HEK293T (cell line): ENCODE results near the gene PTGES3.

Source experiments
- CTCF ChIA-PET: fragments of 350-600 bp; formaldehyde crosslinking; extraction: SDS; loops from one replicate; lab custom pipeline; 2021; ENCODE audit warnings: antibody characterized with exemption, inconsistent platforms; lab: Yijun Ruan, JAX
- POLR2A ChIA-PET: fragments of 350-600 bp; formaldehyde crosslinking; extraction: SDS; loops from one replicate; lab custom pipeline; 2020; ENCODE audit warnings: antibody characterized with exemption, inconsistent platforms; lab: Yijun Ruan, JAX
- DNase-seq: peaks from one replicate; pipeline ENCODE4 v3.0.0; 2012; ENCODE audit warnings: mixed read lengths; ENCODE audit errors: extremely low spot score
- ARNT ChIP-seq: fragments of 450-650 bp; IDR thresholded peaks from 2 replicates; pipeline ENCODE4 v1.6.1; 2017; ENCODE audit warnings: mild to moderate bottlenecking
- BHLHE40 ChIP-seq: fragments of 450-650 bp; IDR thresholded peaks from 2 replicates; pipeline ENCODE4 v1.6.1; 2016; ENCODE audit warnings: mild to moderate bottlenecking, moderate library complexity, borderline replicate concordance
- CTBP1 ChIP-seq: fragments of 450-650 bp; IDR thresholded peaks from 2 replicates; pipeline ENCODE4 v1.6.1; 2016; ENCODE audit warnings: borderline replicate concordance
- ELF4 ChIP-seq: fragments of 450-650 bp; IDR thresholded peaks from 2 replicates; pipeline ENCODE4 v1.6.1; 2017; ENCODE audit warnings: antibody characterized with exemption
- FOXA1 ChIP-seq: fragments of 450-650 bp; IDR thresholded peaks from 2 replicates; pipeline ENCODE4 v1.6.1; 2016; ENCODE audit warnings: mild to moderate bottlenecking
- FOXK2 ChIP-seq: fragments of 450-650 bp; IDR thresholded peaks from 2 replicates; pipeline ENCODE4 v1.6.1; 2016; ENCODE audit warnings: mild to moderate bottlenecking
- FOXM1 ChIP-seq: fragments of 450-650 bp; IDR thresholded peaks from 2 replicates; pipeline ENCODE4 v1.6.1; 2017; ENCODE audit warnings: mild to moderate bottlenecking, borderline replicate concordance
- HDGF ChIP-seq: fragments of 450-650 bp; IDR thresholded peaks from 2 replicates; pipeline ENCODE4 v1.6.1; 2017; ENCODE audit warnings: antibody characterized with exemption, borderline replicate concordance
- L3MBTL2 ChIP-seq: fragments of 450-650 bp; conservative IDR thresholded peaks from 2 replicates; pipeline ENCODE4 v1.6.1; 2016; ENCODE audit warnings: mild to moderate bottlenecking
- LEF1 ChIP-seq: fragments of 450-650 bp; IDR thresholded peaks from 2 replicates; pipeline ENCODE4 v1.6.1; 2017; ENCODE audit warnings: mild to moderate bottlenecking, borderline replicate concordance
- NFRKB ChIP-seq: fragments of 450-650 bp; IDR thresholded peaks from 2 replicates; pipeline ENCODE4 v1.6.1; 2016; ENCODE audit warnings: mild to moderate bottlenecking, moderate library complexity
- SP1 ChIP-seq: fragments of 450-650 bp; IDR thresholded peaks from 2 replicates; pipeline ENCODE4 v1.6.1; 2017
- SUZ12 ChIP-seq: fragments of 450-650 bp; IDR thresholded peaks from 2 replicates; pipeline ENCODE4 v1.6.1; 2016; ENCODE audit warnings: mild to moderate bottlenecking
- TARDBP ChIP-seq: fragments of 450-650 bp; IDR thresholded peaks from 2 replicates; pipeline ENCODE4 v1.6.1; 2016
- ZNF384 ChIP-seq: fragments of 450-650 bp; IDR thresholded peaks from 2 replicates; pipeline ENCODE4 v1.6.1; 2016
- TF ChIP-seq, protein P1 (sequence below): fragments of 450-650 bp; IDR thresholded peaks from 2 replicates; pipeline ENCODE4 v1.6.1; 2016

Gene PTGES3

DNA sequence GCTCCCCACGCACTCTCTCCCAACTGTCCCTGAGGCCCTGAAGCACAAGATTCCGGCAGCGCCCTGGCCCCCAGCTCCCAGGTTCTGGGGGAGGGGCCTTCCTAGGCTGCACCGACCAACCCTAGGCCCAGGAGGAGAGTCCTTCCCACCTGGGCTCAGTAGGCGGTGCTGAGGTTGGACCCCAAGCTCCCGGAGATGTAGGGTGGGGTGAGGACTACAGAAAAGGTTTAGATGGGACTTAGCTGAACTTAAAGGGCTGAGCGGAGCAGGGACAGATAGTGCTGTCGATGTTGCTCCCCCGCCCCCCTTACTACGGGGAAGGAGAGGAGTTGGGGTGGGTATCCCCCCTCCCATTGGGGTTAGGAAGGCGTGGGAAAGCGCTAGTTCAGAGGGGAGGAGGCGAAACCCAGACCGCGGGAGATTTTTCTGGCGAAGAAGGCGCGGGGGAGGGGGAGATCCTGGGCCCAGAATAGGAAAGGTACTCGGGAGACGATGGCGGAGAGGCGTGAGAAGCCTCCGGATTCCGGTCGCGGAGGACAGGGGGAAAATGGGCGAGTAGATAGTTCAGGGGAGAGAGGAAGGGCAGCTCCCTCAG is 53.7 kb downstream of the PTGES3 start:
- no peak for TF ChIP-seq SUZ12
- TF ChIP-seq TARDBP, result no peak
- no peak for TF ChIP-seq L3MBTL2
- no peak for TF ChIP-seq ARNT
- no peak for TF ChIP-seq LEF1
- TF ChIP-seq FOXA1, result no peak
- TF ChIP-seq, protein P1, sequence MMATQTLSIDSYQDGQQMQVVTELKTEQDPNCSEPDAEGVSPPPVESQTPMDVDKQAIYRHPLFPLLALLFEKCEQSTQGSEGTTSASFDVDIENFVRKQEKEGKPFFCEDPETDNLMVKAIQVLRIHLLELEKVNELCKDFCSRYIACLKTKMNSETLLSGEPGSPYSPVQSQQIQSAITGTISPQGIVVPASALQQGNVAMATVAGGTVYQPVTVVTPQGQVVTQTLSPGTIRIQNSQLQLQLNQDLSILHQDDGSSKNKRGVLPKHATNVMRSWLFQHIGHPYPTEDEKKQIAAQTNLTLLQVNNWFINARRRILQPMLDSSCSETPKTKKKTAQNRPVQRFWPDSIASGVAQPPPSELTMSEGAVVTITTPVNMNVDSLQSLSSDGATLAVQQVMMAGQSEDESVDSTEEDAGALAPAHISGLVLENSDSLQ, result no peak
- TF ChIP-seq HDGF, result no peak
- TF ChIP-seq FOXM1, result no peak
- no peak for TF ChIP-seq CTBP1
- no peak for TF ChIP-seq FOXK2
- peak; percentile 31 for DNase-seq
- POLR2A ChIA-PET, result interaction anchor here (1.2 to 4.2 kb wide), 5 partner anchors 12 to 113 kb away, joined by 3 to 42 read pairs (median 9); partner anchors contain the start of genes ATP5F1B, NACA, PTGES3 and RBMS2
- CTCF ChIA-PET, result interaction anchor here (1.3 kb wide), 1 partner anchor 89 kb away, joined by 3 read pairs; no protein-coding TSS in a partner anchor

DNA sequence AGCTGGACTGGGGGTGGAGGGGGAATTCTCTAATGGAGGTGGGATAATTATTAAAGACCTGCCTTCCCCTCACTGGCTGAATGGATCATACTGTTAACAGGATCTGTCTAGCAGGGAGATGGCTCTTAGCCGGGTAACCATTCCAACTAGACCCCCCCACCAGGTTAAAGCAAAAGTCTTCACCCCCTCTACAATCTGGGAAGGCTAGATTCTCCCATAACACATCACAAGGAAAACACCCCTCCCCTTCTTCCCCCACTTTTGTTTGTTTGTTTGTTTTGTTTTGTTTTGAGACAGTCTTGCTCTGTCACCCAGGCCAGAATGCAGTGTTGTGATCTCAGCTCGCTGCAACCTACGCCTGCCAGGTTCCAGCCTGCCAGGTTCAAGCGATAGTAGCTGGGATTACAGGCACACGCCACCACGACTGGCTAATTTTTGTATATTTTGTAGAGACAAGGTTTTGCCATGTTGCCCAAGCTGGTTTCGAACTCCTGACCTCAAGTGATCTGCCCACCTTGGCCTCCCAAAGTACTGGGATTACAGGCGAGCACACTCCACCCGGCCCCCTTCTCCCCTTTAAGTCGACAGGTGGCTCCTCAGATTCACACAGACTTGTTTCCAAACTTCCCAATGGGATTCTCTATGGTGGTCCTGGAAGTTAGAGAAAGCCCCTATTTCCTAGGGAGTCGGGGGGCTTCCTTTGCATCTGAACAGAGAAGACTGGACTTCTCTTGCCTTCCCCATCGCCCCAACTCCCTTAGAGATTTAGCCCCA is 54.4 kb downstream of the PTGES3 start:
- CTCF ChIA-PET, result no interaction called here
- no peak for DNase-seq
- TF ChIP-seq FOXA1 (no peak), TARDBP (no peak), SUZ12 (no peak), ARNT (no peak), CTBP1 (no peak), LEF1 (no peak), FOXM1 (no peak), L3MBTL2 (no peak), BHLHE40 (no peak), HDGF (no peak), FOXK2 (no peak), SP1 (no peak), ZNF384 (no peak), ELF4 (no peak)
- TF ChIP-seq, protein P1, result no peak
- POLR2A ChIA-PET, result interaction anchor here (1.2 to 4.2 kb wide), 5 partner anchors 13 to 112 kb away, joined by 3 to 42 read pairs (median 9); partner anchors contain the start of genes ATP5F1B, NACA, PTGES3 and RBMS2

DNA sequence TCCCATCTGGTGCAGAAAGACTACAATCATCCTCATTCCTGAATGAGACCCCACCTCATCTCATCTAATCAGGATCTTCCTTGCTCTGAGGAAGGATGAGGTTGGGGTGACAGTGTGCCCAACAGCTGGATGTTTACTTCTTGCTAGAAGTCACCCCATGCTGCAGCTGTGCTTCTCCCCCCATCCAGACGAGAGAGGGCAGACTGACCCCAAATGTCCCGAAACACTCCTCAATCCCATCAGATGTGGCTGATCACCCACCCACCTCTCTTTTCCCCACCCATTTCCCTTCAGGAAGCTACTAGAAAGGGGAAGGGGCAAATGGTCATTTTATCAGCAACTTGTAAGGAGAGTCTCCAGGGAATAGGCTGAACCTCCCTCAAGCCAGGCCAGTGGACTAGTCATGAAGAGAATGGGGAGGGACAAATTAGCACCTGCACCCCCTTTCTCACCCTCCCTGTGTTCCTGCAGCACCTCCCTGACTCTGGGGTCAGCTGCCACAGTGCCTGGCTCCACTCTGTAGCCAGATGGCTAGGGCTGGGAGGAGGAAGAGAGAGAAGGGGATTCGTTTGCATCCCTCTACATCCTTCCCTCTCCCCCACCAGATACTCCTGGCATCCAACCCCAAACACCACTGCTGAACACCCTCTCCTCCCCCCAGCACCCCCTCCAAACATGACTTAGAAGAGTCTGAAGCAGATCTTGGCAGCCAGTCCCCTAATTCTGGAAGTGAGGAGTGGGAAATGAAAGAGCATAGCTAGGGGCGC is 55.2 kb downstream of the PTGES3 start:
- ChIA-PET POLR2A (interaction anchor here (2.1 to 4.2 kb wide), 3 partner anchors 13 to 92 kb away, joined by 9 to 42 read pairs (median 11); partner anchors contain the start of genes ATP5F1B, NACA and PTGES3), CTCF (no interaction called here)
- DNase-seq, result no peak
- TF ChIP-seq CTBP1 (no peak), HDGF (no peak), SUZ12 (no peak), ELF4 (no peak), SP1 (no peak), L3MBTL2 (no peak), FOXM1 (no peak), FOXK2 (no peak), NFRKB (no peak), TARDBP (no peak), FOXA1 (no peak), ZNF384 (no peak)

DNA sequence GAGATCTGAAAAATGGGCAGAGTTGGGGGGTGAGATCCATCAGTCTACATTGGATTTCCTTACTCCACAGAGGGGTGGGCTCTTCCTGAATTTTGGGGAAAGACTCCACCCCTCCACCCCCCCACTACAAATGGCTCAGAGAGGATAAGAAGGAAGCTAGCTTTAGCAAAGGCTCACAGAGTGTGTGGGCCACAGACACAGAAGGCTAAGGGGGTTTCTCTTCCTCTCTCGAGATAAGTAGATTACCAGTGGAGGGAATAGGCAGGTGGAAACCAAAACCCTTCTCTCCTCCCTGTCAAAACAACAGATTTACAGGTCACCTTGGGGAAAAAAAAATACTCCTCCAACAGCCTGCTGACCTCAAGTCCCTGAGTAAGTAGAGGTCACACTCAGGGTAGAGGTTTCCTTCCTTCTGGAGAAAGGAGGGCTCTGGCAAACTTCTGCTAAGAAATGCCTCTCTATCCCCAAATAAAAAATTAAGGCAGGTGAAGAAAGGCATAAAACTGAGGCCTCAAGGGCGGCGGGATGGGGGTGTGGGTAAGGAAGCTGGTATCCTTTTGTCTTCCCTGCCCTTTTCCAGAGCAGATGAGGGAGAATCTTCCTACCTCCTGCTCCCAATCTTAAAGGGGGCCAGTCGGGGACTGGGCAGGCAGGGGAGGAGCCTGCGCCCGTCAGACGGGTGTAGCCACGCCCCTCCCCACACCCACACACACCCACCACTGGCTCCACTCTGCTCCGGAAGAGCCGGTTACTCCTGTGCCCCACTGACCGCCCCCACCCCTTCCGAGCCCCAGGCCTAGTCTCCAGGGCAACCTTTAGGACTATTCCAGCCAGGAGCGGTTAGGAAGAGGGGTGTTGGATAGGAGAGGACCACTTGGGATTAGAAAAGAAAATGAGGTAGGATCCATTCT is 56.0 kb downstream of the PTGES3 start:
- POLR2A ChIA-PET, result interaction anchor here (1.5 to 3.0 kb wide), 2 partner anchors 14 to 93 kb away, joined by 4 to 11 read pairs; partner anchors contain the start of genes ATP5F1B and NACA
- peak; percentile 48 for DNase-seq
- CTCF ChIA-PET, result no interaction called here
- no peak for TF ChIP-seq CTBP1
- TF ChIP-seq NFRKB, result no peak
- TF ChIP-seq HDGF, result no peak
- TF ChIP-seq, protein P1, result no peak
- TF ChIP-seq BHLHE40, result no peak
- TF ChIP-seq L3MBTL2, result no peak
- TF ChIP-seq FOXK2, result no peak
- no peak for TF ChIP-seq LEF1
- no peak for TF ChIP-seq ELF4
- no peak for TF ChIP-seq FOXA1
- TF ChIP-seq FOXM1, result no peak
- no peak for TF ChIP-seq TARDBP
- no peak for TF ChIP-seq ZNF384
- TF ChIP-seq ARNT, result no peak
- no peak for TF ChIP-seq SP1
- TF ChIP-seq SUZ12, result no peak
